Activated CD8-positive, alpha-beta memory T cell treated with anti-CD3 and anti-CD28 coated beads, Interleukin-2, amount 10 ng/mL, durations not matched to agents 7 days and 5 days (primary cell): ENCODE data around the gene HSPA12A. TPM values are rescaled to one million over a fixed set of nuclear protein-coding genes. Genes with fewer than 3 reads are reported as not detected.
"Not testable (repeated sequence)": the region's sequence is repeated elsewhere in the genome, so short reads cannot be mapped to it uniquely, and the experiment has no call there.

Experiments used
- ATAC-seq: fragments of 150-1000 bp; cut with Tn5 transposase; one replicate; pipeline ENCODE4 v1.10.0; 2021; ENCODE audit warnings: moderate library complexity
- CTCF ChIA-PET: fragments of 350-600 bp; sonication (Branson Sonifier 250); formaldehyde crosslinking; loops from one replicate; lab custom pipeline; 2021; ENCODE audit warnings: antibody characterized with exemption; lab: Charles Lee
- DNase-seq: peaks from one replicate; pipeline ENCODE4 v3.0.0-alpha.2; 2020
- H3K27ac Mint-ChIP-seq: one replicate; pipeline ENCODE4 v1.8.0; 2021; ENCODE audit warnings: mild to moderate bottlenecking, mixed read lengths
- H3K27me3 Mint-ChIP-seq: one replicate; pipeline ENCODE4 v1.8.0; 2021; ENCODE audit warnings: mixed read lengths
- H3K36me3 Mint-ChIP-seq: one replicate; pipeline ENCODE4 v1.8.0; 2021; ENCODE audit warnings: mild to moderate bottlenecking, mixed read lengths
- H3K4me1 Mint-ChIP-seq: one replicate; pipeline ENCODE4 v1.8.0; 2021; ENCODE audit warnings: mixed read lengths
- H3K4me3 Mint-ChIP-seq: one replicate; pipeline ENCODE4 v1.8.0; 2021; ENCODE audit warnings: mild to moderate bottlenecking, moderate library complexity, mixed read lengths
- H3K9me3 Mint-ChIP-seq: one replicate; pipeline ENCODE4 v1.8.0; 2022; ENCODE audit warnings: low read depth, mixed read lengths
- total RNA-seq, 2 experiments: library from RNA; stranded (reverse); gene quantifications; one replicate each; pipeline ENCODE4 v1.2.3, GENCODE V29; 2021

The HSPA12A gene
- total RNA-seq, 2 experiments from 2014 or later, result not detected

DNA sequence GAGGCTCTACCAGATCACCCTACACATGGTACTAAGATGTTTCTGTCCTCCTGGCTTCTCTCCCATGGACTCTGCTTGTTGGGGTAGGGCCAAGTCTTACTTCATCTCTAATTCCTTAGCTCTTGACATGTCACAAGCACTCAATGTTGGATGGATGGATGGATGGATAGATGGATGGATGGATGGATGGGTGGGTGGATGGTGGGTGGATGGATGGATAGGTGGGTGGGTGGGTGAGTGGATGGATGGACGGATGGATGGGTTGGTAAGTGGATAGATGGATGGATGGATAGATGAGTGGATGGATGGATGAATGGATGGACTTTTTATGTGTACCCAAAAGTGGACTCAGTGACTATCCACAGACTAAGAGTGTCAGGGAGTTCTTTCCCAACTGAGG lies 28.5 kb downstream of the HSPA12A start:
- DNase-seq (no peak), ATAC-seq (no peak)
- CTCF ChIA-PET, result interaction anchor here (1.7 kb wide), 1 partner anchor 83 kb away, joined by 3 read pairs; no protein-coding TSS in a partner anchor
- Mint-ChIP-seq H3K27ac (no peak overlapping the region), H3K4me3 (no peak overlapping the region), H3K36me3 (no peaks in the 10 kb centered on the region), H3K27me3 (peaks cover 6% of the 10 kb centered on the region), H3K9me3 (no peaks in the 10 kb centered on the region), H3K4me1 (no peaks in the 10 kb centered on the region)

DNA sequence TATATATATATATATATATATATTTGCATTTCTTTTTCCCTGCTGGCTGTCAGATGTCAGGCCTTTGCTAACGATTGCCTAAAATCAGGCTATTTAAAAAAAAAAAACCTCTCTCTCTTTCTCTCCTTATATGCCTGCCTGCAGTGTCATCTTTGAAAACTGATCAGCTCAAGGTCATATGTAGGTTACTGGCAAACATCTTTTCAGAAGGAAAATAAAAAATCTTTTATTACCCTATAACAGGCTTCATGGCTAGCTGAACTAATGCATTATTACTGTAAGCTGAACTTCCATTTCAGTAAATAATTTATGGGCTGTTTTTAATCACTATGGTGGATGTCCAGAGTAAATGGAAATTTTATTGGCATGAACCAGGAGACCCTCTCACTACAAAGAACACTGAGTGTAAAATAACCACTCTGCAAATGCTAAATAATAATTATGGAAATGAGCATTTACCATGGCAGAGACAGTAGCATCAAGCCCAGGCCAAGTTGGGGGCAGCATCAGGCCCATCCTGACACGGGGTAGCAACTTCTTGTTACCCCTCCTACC lies 29.3 kb downstream of the HSPA12A start:
- Mint-ChIP-seq H3K36me3 (no peaks in the 10 kb centered on the region), H3K27ac (no peak overlapping the region), H3K4me3 (no peak overlapping the region), H3K27me3 (peaks cover 6% of the 10 kb centered on the region), H3K4me1 (no peaks in the 10 kb centered on the region), H3K9me3 (no peaks in the 10 kb centered on the region)
- DNase-seq (no peak), ATAC-seq (no peak)
- CTCF ChIA-PET, result interaction anchor here (1.7 kb wide), 1 partner anchor 84 kb away, joined by 3 read pairs; no protein-coding TSS in a partner anchor

DNA sequence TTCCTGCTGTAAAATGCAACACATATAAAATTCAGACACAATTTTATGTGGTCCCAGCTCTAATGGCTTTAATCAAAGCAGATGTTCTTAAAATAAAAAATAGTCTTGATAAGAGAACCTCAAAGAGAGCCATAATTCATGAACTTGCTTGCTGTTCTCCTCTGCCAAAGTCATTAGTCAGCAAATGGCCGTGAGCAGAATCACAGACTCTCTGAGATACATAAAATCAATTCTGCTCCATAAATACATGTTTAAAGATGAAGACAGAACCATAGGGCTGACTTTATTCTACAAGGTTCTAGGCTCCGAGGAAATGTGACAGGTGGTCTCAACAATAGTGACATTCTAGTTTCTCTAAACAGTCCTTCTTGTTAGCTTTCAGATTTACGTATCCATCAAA lies 29.8 kb downstream of the HSPA12A start:
- H3K4me1 Mint-ChIP-seq, result no peaks in the 10 kb centered on the region

DNA sequence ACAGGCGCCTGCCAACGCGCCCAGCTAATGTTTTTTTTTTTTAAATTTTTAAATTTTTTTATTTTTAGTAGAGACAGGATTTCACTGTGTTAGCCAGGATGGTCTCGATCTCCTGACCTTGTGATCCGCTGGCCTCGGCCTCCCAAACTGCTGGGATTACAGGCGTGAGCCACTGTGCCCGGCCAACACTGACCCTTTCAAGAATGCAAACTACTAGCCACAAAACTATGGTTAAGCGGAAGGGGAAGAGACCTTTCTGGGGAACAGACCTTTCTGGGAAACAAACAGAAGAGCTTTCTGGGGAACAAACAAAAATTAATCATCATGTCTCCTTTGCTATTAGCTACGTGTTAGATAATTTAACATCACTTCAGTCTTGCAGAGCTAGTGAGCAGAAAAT lies 30.6 kb downstream of the HSPA12A start:
- not testable (repeated sequence) for DNase-seq, ATAC-seq
- CTCF ChIA-PET, result interaction anchor here (1.6 kb wide), 1 partner anchor 76 kb away, joined by 6 read pairs; no protein-coding TSS in a partner anchor

More for the DNA sequence above, 29.8 kb downstream of the HSPA12A start:
- no peak overlapping the region for H3K27ac Mint-ChIP-seq
- no peak overlapping the region for H3K4me3 Mint-ChIP-seq
- H3K27me3 Mint-ChIP-seq, result peaks cover 6% of the 10 kb centered on the region
- DNase-seq (no peak), ATAC-seq (no peak)
- H3K9me3 Mint-ChIP-seq, result no peaks in the 10 kb centered on the region
- CTCF ChIA-PET, result interaction anchor here (1.6 to 1.7 kb wide), 2 partner anchors 76 to 84 kb away, joined by 3 to 6 read pairs; no protein-coding TSS in a partner anchor
- no peaks in the 10 kb centered on the region for H3K36me3 Mint-ChIP-seq

DNA sequence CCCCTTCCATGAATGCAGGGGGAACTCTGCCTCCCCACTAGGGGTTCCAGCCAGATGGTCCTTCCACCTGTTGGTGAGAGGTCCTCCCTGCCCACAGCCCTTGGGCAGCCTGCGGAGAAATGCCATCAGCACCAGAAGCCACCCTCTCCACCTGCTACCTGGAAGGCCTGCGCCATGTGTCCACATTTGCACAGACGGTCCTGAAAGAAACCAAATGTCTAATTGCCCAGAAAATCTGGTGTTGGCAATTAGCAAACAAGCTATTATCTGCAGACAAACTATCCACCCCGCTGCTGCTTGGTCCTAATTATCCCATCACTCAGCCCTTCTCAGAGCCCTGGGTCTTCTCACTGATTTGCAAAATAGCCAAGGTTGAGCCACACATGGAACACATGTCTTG lies 32.3 kb downstream of the HSPA12A start:
- Mint-ChIP-seq H3K4me3 (no peak overlapping the region), H3K9me3 (no peaks in the 10 kb centered on the region), H3K36me3 (no peaks in the 10 kb centered on the region), H3K27ac (no peak overlapping the region), H3K4me1 (no peaks in the 10 kb centered on the region), H3K27me3 (peaks cover 3% of the 10 kb centered on the region)
- no peak for ATAC-seq
- DNase-seq, result no peak
- CTCF ChIA-PET, result no interaction called here

More for the DNA sequence above, 30.6 kb downstream of the HSPA12A start:
- H3K4me1 Mint-ChIP-seq, H3K4me3 Mint-ChIP-seq, H3K27me3 Mint-ChIP-seq, H3K9me3 Mint-ChIP-seq, H3K27ac Mint-ChIP-seq, H3K36me3 Mint-ChIP-seq: not testable (repeated sequence)

DNA sequence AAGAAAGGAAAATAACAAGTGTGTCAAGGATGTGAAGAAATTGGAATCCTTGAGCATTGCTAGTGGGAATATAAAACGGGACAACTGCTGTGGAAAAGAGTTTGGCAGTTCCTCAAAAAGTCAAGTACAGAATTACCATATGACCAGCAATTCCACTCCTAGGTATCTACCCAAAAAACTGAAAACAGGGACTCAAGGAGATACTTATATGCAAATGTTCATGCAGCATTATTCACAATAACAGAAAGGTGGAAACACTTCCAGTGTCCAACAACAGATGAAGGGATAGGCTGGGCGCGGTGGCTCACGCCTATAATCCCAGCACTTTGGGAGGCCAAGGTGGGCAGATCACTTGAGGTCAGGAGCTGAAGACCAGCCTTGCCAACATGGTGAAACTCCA lies 33.5 kb downstream of the HSPA12A start:
- DNase-seq (no peak), ATAC-seq (no peak)
- Mint-ChIP-seq H3K36me3 (no peaks in the 10 kb centered on the region), H3K4me1 (no peaks in the 10 kb centered on the region), H3K27me3 (peaks cover 3% of the 10 kb centered on the region), H3K4me3 (no peak overlapping the region), H3K9me3 (peaks cover 2% of the 10 kb centered on the region), H3K27ac (no peak overlapping the region)
- CTCF ChIA-PET, result no interaction called here

DNA sequence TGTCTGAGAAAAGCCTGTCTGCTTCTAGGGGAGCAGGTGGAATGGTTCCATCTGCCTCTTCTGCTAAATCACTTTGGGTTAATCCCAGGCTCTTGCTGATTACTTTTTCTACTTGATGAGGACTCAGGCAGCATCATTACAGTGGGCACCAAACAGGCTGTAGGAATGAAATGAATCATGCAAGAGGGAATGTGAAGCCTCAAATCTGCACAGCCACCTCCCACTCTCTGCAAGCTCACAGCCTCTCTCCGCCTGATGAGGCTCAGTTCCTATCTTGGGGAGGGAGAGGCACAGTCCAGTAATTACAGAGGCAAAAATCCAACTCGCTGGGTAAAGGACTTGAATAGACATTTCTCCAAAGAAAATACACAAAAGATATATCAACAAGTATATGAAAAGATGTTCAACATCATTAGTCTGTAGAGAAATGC lies 34.0 kb downstream of the HSPA12A start:
- Mint-ChIP-seq H3K4me1 (no peaks in the 10 kb centered on the region), H3K36me3 (no peaks in the 10 kb centered on the region)
- CTCF ChIA-PET, result no interaction called here

DNA sequence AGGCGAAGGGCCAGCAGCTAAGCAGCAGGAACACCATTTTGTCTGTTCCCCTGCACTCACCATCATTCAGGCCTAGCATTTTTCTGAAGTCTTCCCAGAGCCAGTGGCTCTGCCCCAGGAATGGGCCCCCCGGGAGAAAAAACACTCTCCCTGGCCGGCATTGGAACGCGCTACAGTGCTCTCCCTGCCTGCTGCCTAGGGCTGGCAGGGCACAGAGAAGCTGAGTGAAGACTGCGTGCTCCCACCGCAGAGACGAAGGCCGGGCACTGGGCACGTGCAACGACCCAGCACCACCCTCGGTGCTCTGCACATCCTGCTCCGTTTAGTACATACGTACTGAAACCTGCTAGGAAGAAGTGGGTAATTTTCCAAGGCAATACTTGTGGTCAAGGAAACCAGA lies 34.4 kb downstream of the HSPA12A start:
- Mint-ChIP-seq H3K9me3 (peaks cover 2% of the 10 kb centered on the region), H3K27me3 (peaks cover 3% of the 10 kb centered on the region), H3K36me3 (no peaks in the 10 kb centered on the region), H3K4me1 (no peaks in the 10 kb centered on the region), H3K4me3 (no peak overlapping the region), H3K27ac (no peak overlapping the region)
- CTCF ChIA-PET, result interaction anchor here (1.2 kb wide), 1 partner anchor 26 kb away, joined by 3 read pairs; no protein-coding TSS in a partner anchor
- DNase-seq, result no peak
- ATAC-seq, result no peak

More for the DNA sequence above, 34.0 kb downstream of the HSPA12A start:
- DNase-seq, result no peak
- H3K27me3 Mint-ChIP-seq, result peaks cover 3% of the 10 kb centered on the region
- H3K27ac Mint-ChIP-seq, result no peak overlapping the region
- no peak for ATAC-seq
- H3K9me3 Mint-ChIP-seq, result peaks cover 2% of the 10 kb centered on the region
- H3K4me3 Mint-ChIP-seq, result no peak overlapping the region

DNA sequence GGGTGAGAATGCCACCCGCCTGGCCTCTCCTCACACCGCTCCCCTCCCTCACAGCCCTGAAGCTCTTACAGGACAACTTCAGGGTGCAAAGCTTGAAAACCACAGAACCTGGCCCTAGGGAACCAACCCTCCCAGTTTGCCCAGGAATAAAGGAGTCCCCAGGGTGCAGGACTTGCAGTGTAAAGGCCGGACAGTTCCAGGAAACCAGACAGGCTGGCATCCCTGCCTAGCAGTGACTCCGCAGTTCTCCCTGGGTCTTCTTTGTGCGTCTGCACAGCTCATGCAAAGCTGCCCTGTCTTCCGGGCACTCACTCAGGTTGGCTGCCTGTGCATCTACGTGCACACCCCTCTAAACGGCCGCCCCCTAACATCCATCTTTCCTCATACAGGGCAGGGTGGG lies 36.1 kb downstream of the HSPA12A start:
- DNase-seq, result no peak
- no peaks in the 10 kb centered on the region for H3K27me3 Mint-ChIP-seq
- H3K9me3 Mint-ChIP-seq, result peaks cover 2% of the 10 kb centered on the region
- no peak overlapping the region for H3K27ac Mint-ChIP-seq
- H3K36me3 Mint-ChIP-seq, result no peaks in the 10 kb centered on the region
- H3K4me3 Mint-ChIP-seq, result no peak overlapping the region
- H3K4me1 Mint-ChIP-seq, result no peaks in the 10 kb centered on the region
- CTCF ChIA-PET, result interaction anchor here (0.7 kb wide), 1 partner anchor 82 kb away, joined by 4 read pairs; no protein-coding TSS in a partner anchor
- ATAC-seq, result no peak

DNA sequence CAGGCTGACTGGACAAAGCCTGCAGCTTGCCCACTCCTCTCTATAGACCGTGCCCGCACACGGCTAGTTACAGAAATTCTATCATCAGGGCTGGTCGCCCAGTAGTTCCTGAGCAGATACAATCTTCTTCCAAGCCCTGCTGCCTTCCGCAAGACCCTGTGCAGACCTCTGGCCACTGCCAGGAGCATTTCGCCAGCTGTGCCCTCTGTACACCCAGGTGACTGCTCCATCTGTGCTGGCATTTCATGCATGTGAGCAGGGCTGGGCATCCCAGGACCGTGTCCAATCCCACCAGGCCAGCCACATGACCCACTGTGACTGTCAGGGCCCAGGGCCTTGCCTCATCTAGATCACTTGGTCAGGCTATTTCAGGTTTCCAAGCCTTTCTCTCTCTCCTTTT lies 36.9 kb downstream of the HSPA12A start:
- CTCF ChIA-PET, result interaction anchor here (0.7 kb wide), 1 partner anchor 83 kb away, joined by 4 read pairs; no protein-coding TSS in a partner anchor
- no peak for DNase-seq
- Mint-ChIP-seq H3K4me3 (no peak overlapping the region), H3K27ac (no peak overlapping the region), H3K36me3 (no peaks in the 10 kb centered on the region), H3K9me3 (peaks cover 2% of the 10 kb centered on the region), H3K4me1 (no peaks in the 10 kb centered on the region), H3K27me3 (no peaks in the 10 kb centered on the region)
- no peak for ATAC-seq

DNA sequence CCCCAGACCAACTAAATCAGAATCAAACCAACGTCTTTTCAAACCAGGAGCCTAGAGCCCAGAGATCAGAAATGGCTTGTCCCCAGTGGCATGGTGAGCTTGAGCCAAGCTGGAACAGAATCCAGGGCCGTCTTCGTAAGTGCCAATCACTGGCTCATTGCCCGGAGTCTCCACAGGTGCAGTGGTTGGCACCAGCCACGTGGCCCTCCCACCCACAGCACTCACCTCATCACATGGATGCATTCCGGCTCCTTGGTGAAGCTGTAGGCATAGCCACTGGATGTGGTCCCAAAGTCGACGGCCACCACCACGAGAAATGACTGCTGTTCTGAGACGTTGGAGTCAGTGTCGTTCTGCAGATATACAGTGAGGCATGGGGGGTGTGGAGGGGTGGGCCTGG lies 37.4 kb downstream of the HSPA12A start:
- no peak overlapping the region for H3K27ac Mint-ChIP-seq
- no peak for DNase-seq
- no peaks in the 10 kb centered on the region for H3K27me3 Mint-ChIP-seq
- peaks cover 2% of the 10 kb centered on the region for H3K9me3 Mint-ChIP-seq
- no peak overlapping the region for H3K4me3 Mint-ChIP-seq
- no peaks in the 10 kb centered on the region for H3K36me3 Mint-ChIP-seq
- no peak for ATAC-seq
- CTCF ChIA-PET, result no interaction called here
- no peaks in the 10 kb centered on the region for H3K4me1 Mint-ChIP-seq

DNA sequence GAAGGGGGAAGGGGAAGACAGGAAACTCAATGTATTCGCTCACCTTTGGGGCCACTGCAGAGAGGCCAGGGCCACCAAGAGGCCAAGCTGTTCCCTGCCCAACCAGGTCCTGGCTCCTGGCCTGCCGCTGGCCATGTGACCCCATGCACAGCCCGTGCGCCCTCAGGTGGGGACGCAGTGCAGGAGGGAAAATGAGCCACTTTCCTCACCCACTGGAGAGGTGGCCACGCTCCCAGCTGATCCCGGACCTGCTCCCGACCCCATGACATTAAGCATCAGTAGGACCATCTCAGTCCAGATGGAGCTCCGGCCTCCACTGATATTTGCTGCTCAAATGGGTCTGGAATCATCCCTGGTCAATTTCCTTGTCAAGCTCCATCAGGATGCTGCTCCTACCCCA lies 40.2 kb downstream of the HSPA12A start:
- DNase-seq (no peak), ATAC-seq (no peak)
- Mint-ChIP-seq H3K4me1 (no peaks in the 10 kb centered on the region), H3K27ac (no peak overlapping the region), H3K9me3 (peaks cover 2% of the 10 kb centered on the region), H3K27me3 (no peaks in the 10 kb centered on the region), H3K4me3 (no peak overlapping the region), H3K36me3 (no peaks in the 10 kb centered on the region)
- CTCF ChIA-PET, result no interaction called here

DNA sequence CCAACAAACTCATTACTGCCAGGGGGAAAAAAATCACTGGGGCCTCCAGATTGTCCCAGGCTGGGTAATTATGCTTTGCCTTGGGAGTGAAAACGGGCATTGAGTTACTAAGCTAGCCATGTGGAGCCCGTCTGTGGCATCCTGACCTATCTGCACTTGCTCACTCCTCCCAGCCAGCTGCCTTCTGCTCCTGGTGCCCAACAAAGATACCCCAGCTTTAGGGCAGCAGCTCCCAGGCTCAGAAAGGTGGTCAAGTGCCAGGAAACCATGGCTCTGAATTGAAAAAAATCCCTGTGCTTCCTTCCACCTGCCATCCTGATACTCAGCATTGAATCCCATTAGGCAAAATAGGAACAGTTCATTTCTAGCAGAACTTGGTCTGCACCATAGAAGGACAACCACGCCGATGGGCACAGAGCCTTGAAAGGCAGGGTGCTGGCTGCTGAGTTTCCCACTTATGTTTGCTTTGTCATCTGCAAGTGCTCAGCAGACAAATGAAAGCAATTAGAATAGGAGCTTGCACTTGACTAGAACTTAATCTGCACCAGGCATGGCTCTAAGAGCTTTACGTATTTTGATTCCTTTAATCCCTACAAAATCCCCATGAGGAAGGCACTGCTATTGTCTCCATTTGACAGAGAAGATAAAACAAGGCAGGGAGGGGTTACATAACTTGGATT lies 42.8 kb downstream of the HSPA12A start:
- Mint-ChIP-seq H3K27ac (no peak overlapping the region), H3K4me1 (no peaks in the 10 kb centered on the region), H3K36me3 (no peaks in the 10 kb centered on the region), H3K4me3 (no peak overlapping the region), H3K27me3 (no peaks in the 10 kb centered on the region), H3K9me3 (no peaks in the 10 kb centered on the region)
- DNase-seq (no peak), ATAC-seq (no peak)
- CTCF ChIA-PET, result no interaction called here

DNA sequence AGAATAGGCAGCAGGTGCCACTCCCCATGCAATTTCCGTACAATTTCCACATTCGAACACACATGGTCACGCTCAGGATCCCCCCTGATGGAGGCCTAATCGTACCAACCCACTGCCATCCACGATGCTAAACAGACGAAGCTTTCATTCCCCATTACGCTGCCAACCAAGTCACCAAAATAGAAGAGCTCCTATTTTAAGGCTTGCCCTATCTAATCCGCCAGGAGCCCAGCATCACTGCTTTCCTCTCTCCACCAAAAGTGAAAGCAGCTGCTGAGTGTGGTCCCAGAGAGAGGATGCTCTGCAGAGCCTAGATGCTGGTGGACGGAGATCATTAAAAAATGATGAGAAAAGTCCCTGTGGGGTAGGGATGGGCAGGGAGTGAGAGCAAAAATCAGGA lies 43.3 kb downstream of the HSPA12A start:
- no peaks in the 10 kb centered on the region for H3K9me3 Mint-ChIP-seq
- H3K4me1 Mint-ChIP-seq, result no peaks in the 10 kb centered on the region
- H3K27me3 Mint-ChIP-seq, result no peaks in the 10 kb centered on the region
- no peak overlapping the region for H3K27ac Mint-ChIP-seq
- no peak overlapping the region for H3K4me3 Mint-ChIP-seq
- no peak for ATAC-seq
- H3K36me3 Mint-ChIP-seq, result no peaks in the 10 kb centered on the region
- DNase-seq, result no peak
- CTCF ChIA-PET, result no interaction called here
